Ovary (tissue), 9 donors: ENCODE data around the gene TMEM100. TPM values are rescaled to one million over a fixed set of nuclear protein-coding genes. Genes with fewer than 3 reads are reported as not detected.

Experiments
- DNase-seq, 5 donors: peaks; one replicate each; pipeline ENCODE4 v3.0.0-alpha.2; 2019 to 2020
- H3K27ac ChIP-seq, 2 donors: fragments of 200-600 bp; one replicate each; pipeline versions ENCODE4 v1.5.1 to v1.8.0; 2019 to 2022
- H3K27me3 ChIP-seq: fragments of 200-600 bp; one replicate; pipeline ENCODE4 v1.8.0; 2022
- H3K36me3 ChIP-seq: fragments of 200-600 bp; sonication (generic); one replicate; pipeline ENCODE4 v1.5.1; 2019
- H3K4me1 ChIP-seq: one replicate; pipeline ENCODE4 v1.8.1; 2013; ENCODE audit warnings: mild to moderate bottlenecking, moderate library complexity; ENCODE audit not compliant: insufficient read depth
- H3K4me3 ChIP-seq: fragments of 200-600 bp; sonication (generic); one replicate; pipeline ENCODE4 v1.5.1; 2017
- H3K9me3 ChIP-seq, 2 donors: fragments of 200-600 bp in 1 of 2; sonication (generic) in 1 of 2; one replicate each; pipeline versions ENCODE4 v1.5.1 to v1.8.1; 2013 to 2019; ENCODE audit warnings: mild to moderate bottlenecking in 1 of 2, moderate library complexity in 1 of 2
- CTCF ChIP-seq, 3 donors: fragments of 450-650 bp in 2 of 3; fragments of 200-600 bp in 1 of 3; IDR thresholded peaks; one replicate each; pipeline versions ENCODE4 v1.5.1 to v1.8.0; 2016 to 2022; ENCODE audit warnings: antibody characterized with exemption in 3 of 3, mild to moderate bottlenecking in 1 of 3
- EP300 ChIP-seq: sonication (generic); formaldehyde crosslinking; IDR thresholded peaks from one replicate; pipeline ENCODE4 v1.6.1; 2017; ENCODE audit warnings: antibody characterized with exemption
- POLR2A ChIP-seq: fragments of 450-650 bp; IDR thresholded peaks from one replicate; pipeline ENCODE4 v1.6.1; 2017; ENCODE audit warnings: antibody characterized with exemption, mild to moderate bottlenecking, moderate library complexity
- WGBS, 3 donors: extraction: QIAGEN DNeasy Blood & Tissue Kit in 1 of 3; methylation state at CpG; one replicate each; pipeline versions ENCODE4 v1.1.5 to v1.1.7; 2013 to 2017; 5-methylcytosine and 5-hydroxymethylcytosine counted together
- intact Hi-C, 4 donors: fragments of 100-400 bp; cut with DNase I; formaldehyde crosslinking; loops; one replicate each; pipeline versions ENCODE4 v1.11.0 to v1.15.1; 2022 to 2023
- polyA plus RNA-seq, 2 donors: library from polyadenylated mRNA; stranded (reverse); fragments of 200-250 nt in 1 of 2; fragments of 350-450 nt in 1 of 2; fragmentation: Illumina TruSeq in 1 of 2; extraction: RNeasy Lipid Tissue Mini Kit (QIAGEN cat#74804) in 1 of 2; gene quantifications; one replicate each; pipeline ENCODE4 v1.2.3, GENCODE V29; 2013 to 2014
- total RNA-seq, 7 donors: library from RNA; depleted of rRNA in 2 of 7; stranded (reverse); fragments of >200 nt in 2 of 7; fragmentation: NEBNext Ultra II Directional in 3 of 7; extraction: Animal tissue kit (Norgen Biotek cat#: 25700) in 3 of 7; gene quantifications; one replicate each; pipeline versions ENCODE4 v1.1.0 to v1.2.4, GENCODE V29; 2016 to 2023
- donor health status: DM: no; HTN: no; CAD: no; lungs with moderate emphysema.
- donor health status: DM: no; HTN: no; CAD: no.
- donor health status: Bipolar disorder and iron deficiency.
- donor health status: DM: yes; HTN: yes; CAD: no.
- donor health status: DM: no; HTN: no; CAD: no.
- donor health status: DM: yes; HTN: yes; CAD: no.

TMEM100 gene
- total and polyA plus RNA-seq, 9 donors, result 9.0 to 88.2 (median 17.8) TPM

- H3K9me3 ChIP-seq, result no peaks in the 10 kb centered on the region
- no peak overlapping the region for H3K27ac ChIP-seq
- intact Hi-C loops, result no loop called here
- TF ChIP-seq CTCF (IDR thresholded peaks at IDR 0.05) (no peak), POLR2A (no peak), EP300 (no peak)
- H3K36me3 ChIP-seq, result no peaks in the 10 kb centered on the region
- peaks cover 2% of the 10 kb centered on the region for H3K27me3 ChIP-seq
- no peak overlapping the region for H3K4me3 ChIP-seq
- peaks cover 5% of the 10 kb centered on the region for H3K4me1 ChIP-seq
- 99 to 100% (median 100%) methylated on average over 1 of the region's 1 CpG for WGBS, 3 donors
- DNase-seq, result no peak
These were observed 26.2 kb upstream of the TMEM100 start for GRCh38 chr17:55748841-55749240.

- Histone ChIP-seq H3K27ac (no peak overlapping the region), H3K4me1 (peaks cover 5% of the 10 kb centered on the region), H3K4me3 (no peak overlapping the region), H3K27me3 (peaks cover 2% of the 10 kb centered on the region), H3K9me3 (no peaks in the 10 kb centered on the region), H3K36me3 (no peaks in the 10 kb centered on the region)
- TF ChIP-seq EP300 (no peak), CTCF (IDR thresholded peaks at IDR 0.05) (no peak), POLR2A (no peak)
- intact Hi-C loops, result no loop called here
- DNase-seq, result no peak
- WGBS, 3 donors, result 56 to 62% (median 58%) methylated on average over 3 of the region's 3 CpGs
These were observed 24.5 kb upstream of the TMEM100 start for GRCh38 chr17:55747209-55747608.

- TF ChIP-seq EP300 (no peak), POLR2A (no peak), CTCF (IDR thresholded peaks at IDR 0.05) (no peak)
- WGBS, 3 donors, result 78 to 91% (median 91%) methylated on average over 1 of the region's 1 CpG
- H3K27ac ChIP-seq, result no peak overlapping the region
- H3K4me3 ChIP-seq, result no peak overlapping the region
- H3K27me3 ChIP-seq, result peaks cover 2% of the 10 kb centered on the region
- H3K36me3 ChIP-seq, result no peaks in the 10 kb centered on the region
- no peaks in the 10 kb centered on the region for H3K4me1 ChIP-seq
- no peak for DNase-seq
- no peaks in the 10 kb centered on the region for H3K9me3 ChIP-seq
- intact Hi-C loops, result no loop called here
These were observed 23.8 kb upstream of the TMEM100 start for GRCh38 chr17:55746466-55746865.

DNA sequence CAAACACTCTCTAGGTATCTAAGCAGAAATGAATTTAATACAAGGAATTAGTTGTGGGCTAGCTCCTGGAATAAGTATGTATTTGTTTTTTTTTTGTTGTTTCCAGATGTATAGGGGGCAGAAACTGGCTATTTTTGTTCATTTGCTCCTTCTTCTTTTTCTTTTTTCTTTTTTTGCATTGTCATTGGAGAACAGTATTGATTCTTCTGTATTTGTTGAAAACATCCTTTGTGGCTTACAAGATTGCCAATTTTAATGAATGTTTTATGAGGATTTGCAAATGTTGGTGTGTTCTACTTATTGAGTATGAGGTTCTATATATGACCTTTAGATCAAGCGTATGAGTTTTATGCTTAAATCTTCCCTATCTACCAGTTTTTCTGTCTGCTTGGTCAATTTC lies 22.6 kb upstream of the TMEM100 start:
- intact Hi-C loops, result no loop called here
- Histone ChIP-seq H3K36me3 (no peaks in the 10 kb centered on the region), H3K27ac (no peak overlapping the region), H3K4me3 (no peak overlapping the region), H3K27me3 (peaks cover 2% of the 10 kb centered on the region), H3K9me3 (no peaks in the 10 kb centered on the region), H3K4me1 (no peaks in the 10 kb centered on the region)
- DNase-seq, result no peak
- no peak for TF ChIP-seq CTCF (IDR thresholded peaks at IDR 0.05)
- WGBS, 3 donors, result 92 to 98% (median 93%) methylated on average over 1 of the region's 1 CpG
